ENCODE measurements around the gene LRRK1.

LRRK1 gene

GRCh38 chr15:100918690-100919480 lies at the start of gene LRRK1:
Gene LRRK1, plus strand, starts transcription at chr15:100919357. Its CDS starts 5,276 bp downstream, at chr15:100924633.
- peak; percentile 18 for DNase-seq

GRCh38 chr15:100873029-100873677 lies 46.0 kb upstream of the LRRK1 start:
- peak; percentile 70 for DNase-seq

- no peak for DNase-seq
These were observed 43.7 kb upstream of the LRRK1 start for GRCh38 chr15:100875495-100875894.

GRCh38 chr15:100875976-100876375 lies 43.2 kb upstream of the LRRK1 start:
- DNase-seq: no peak

GRCh38 chr15:100877551-100877950 lies 41.6 kb upstream of the LRRK1 start:
- no peak for DNase-seq

GRCh38 chr15:100878130-100878529 lies 41.0 kb upstream of the LRRK1 start:
- DNase-seq: no peak

- no peak for DNase-seq
These were observed 40.5 kb upstream of the LRRK1 start for GRCh38 chr15:100878648-100879047.

- DNase-seq: no peak
These were observed 40.1 kb upstream of the LRRK1 start for GRCh38 chr15:100879061-100879463.

GRCh38 chr15:100879464-100880138 lies 39.6 kb upstream of the LRRK1 start, which contains the start of gene ALDH1A3:
Gene ALDH1A3, plus strand, starts transcription at chr15:100879831. Its CDS starts 77 bp downstream, at chr15:100879908.
- DNase-seq: no peak

- DNase-seq: no peak
These were observed 38.8 kb upstream of the LRRK1 start for GRCh38 chr15:100880139-100880896.

- no peak for DNase-seq
These were observed 38.3 kb upstream of the LRRK1 start for GRCh38 chr15:100880897-100881242.

- DNase-seq: no peak
These were observed 37.4 kb upstream of the LRRK1 start for GRCh38 chr15:100881573-100882336.

- no peak for DNase-seq
These were observed 34.0 kb upstream of the LRRK1 start for GRCh38 chr15:100885116-100885515.

- DNase-seq: no peak
These were observed 33.3 kb upstream of the LRRK1 start for GRCh38 chr15:100885811-100886210.

GRCh38 chr15:100887211-100887913 lies 31.8 kb upstream of the LRRK1 start:
- no peak for DNase-seq

GRCh38 chr15:100889385-100890050 lies 29.6 kb upstream of the LRRK1 start:
- DNase-seq: no peak

GRCh38 chr15:100890051-100890720 lies 29.0 kb upstream of the LRRK1 start:
- no peak for DNase-seq

- DNase-seq: no peak
These were observed 28.3 kb upstream of the LRRK1 start for GRCh38 chr15:100890850-100891249.

- DNase-seq: no peak
These were observed 27.7 kb upstream of the LRRK1 start for GRCh38 chr15:100891307-100892012.

- DNase-seq: no peak
These were observed 27.2 kb upstream of the LRRK1 start for GRCh38 chr15:100892013-100892355.
